Nephron progenitor cell (in vitro differentiated cells): Measurements from ENCODE around the gene TBC1D22A.

Source experiments
- DNase-seq: peaks from one replicate; pipeline ENCODE4 v3.0.0; 2021
- H3K27ac Mint-ChIP-seq: 2 replicates; pipeline ENCODE4 v1.8.0; 2021; ENCODE audit warnings: mild to moderate bottlenecking, moderate library complexity, mixed read lengths
- H3K27me3 Mint-ChIP-seq: 2 replicates; pipeline ENCODE4 v1.8.0; 2021; ENCODE audit warnings: mild to moderate bottlenecking, low read depth, mixed read lengths; ENCODE audit not compliant: poor library complexity
- H3K36me3 Mint-ChIP-seq: 2 replicates; pipeline ENCODE4 v1.8.0; 2021; ENCODE audit warnings: low read depth, mixed read lengths
- H3K4me1 Mint-ChIP-seq: 2 replicates; pipeline ENCODE4 v1.8.0; 2021; ENCODE audit warnings: mixed read lengths
- H3K4me3 Mint-ChIP-seq: 2 replicates; pipeline ENCODE4 v1.8.0; 2021; ENCODE audit warnings: mild to moderate bottlenecking, moderate library complexity, mixed read lengths
- H3K9me3 Mint-ChIP-seq: 2 replicates; pipeline ENCODE4 v1.8.0; 2021; ENCODE audit warnings: mild to moderate bottlenecking, moderate library complexity, mixed read lengths
- CTCF ChIP-seq: fragments of 200-600 bp; sonication (generic); IDR thresholded peaks from 2 replicates; pipeline ENCODE4 v1.5.0; 2021; ENCODE audit warnings: antibody characterized with exemption

TBC1D22A gene

GRCh38 chr22:46739094-46739870 lies 23.2 kb upstream of the TBC1D22A start:
- Mint-ChIP-seq H3K9me3 (no peaks in the 10 kb centered on the region), H3K4me3 (peak overlapping the region; percentile 84), H3K27me3 (peaks cover 9% of the 10 kb centered on the region), H3K27ac (no peak overlapping the region), H3K4me1 (peaks cover 64% of the 10 kb centered on the region), H3K36me3 (no peaks in the 10 kb centered on the region)
- no peak for TF ChIP-seq CTCF
- peak; percentile 46 for DNase-seq

- H3K4me1 Mint-ChIP-seq, result peaks cover 46% of the 10 kb centered on the region
- no peaks in the 10 kb centered on the region for H3K36me3 Mint-ChIP-seq
- H3K27ac Mint-ChIP-seq, result no peak overlapping the region
- no peak for DNase-seq
- TF ChIP-seq CTCF, result no peak
- peak overlapping the region; percentile 44 for H3K4me3 Mint-ChIP-seq
- no peaks in the 10 kb centered on the region for H3K9me3 Mint-ChIP-seq
- peaks cover 13% of the 10 kb centered on the region for H3K27me3 Mint-ChIP-seq
Observed at GRCh38 chr22:46740910-46741780, 21.3 kb upstream of the TBC1D22A start.

- DNase-seq, result no peak
- Mint-ChIP-seq H3K9me3 (no peaks in the 10 kb centered on the region), H3K27ac (no peak overlapping the region), H3K36me3 (no peaks in the 10 kb centered on the region), H3K4me3 (no peak overlapping the region), H3K27me3 (peaks cover 14% of the 10 kb centered on the region), H3K4me1 (peaks cover 37% of the 10 kb centered on the region)
- TF ChIP-seq CTCF, result no peak
Observed at GRCh38 chr22:46741974-46742519, 20.4 kb upstream of the TBC1D22A start.

GRCh38 chr22:46742576-46743221 lies 19.8 kb upstream of the TBC1D22A start:
- Mint-ChIP-seq H3K27me3 (peaks cover 17% of the 10 kb centered on the region), H3K4me3 (no peak overlapping the region), H3K9me3 (no peaks in the 10 kb centered on the region), H3K4me1 (peaks cover 33% of the 10 kb centered on the region), H3K27ac (no peak overlapping the region), H3K36me3 (no peaks in the 10 kb centered on the region)
- no peak for TF ChIP-seq CTCF
- no peak for DNase-seq

- DNase-seq, result no peak
- H3K27ac Mint-ChIP-seq, result no peak overlapping the region
- no peak overlapping the region for H3K4me3 Mint-ChIP-seq
- H3K4me1 Mint-ChIP-seq, result peaks cover 29% of the 10 kb centered on the region
- H3K36me3 Mint-ChIP-seq, result no peaks in the 10 kb centered on the region
- no peaks in the 10 kb centered on the region for H3K9me3 Mint-ChIP-seq
- no peak for TF ChIP-seq CTCF
- peaks cover 21% of the 10 kb centered on the region for H3K27me3 Mint-ChIP-seq
Observed at GRCh38 chr22:46744581-46744980, 17.9 kb upstream of the TBC1D22A start.
